GM23248 (cell line): ENCODE data around the gene HUS1. TPM values are rescaled to one million over a fixed set of nuclear protein-coding genes. Genes with fewer than 3 reads are reported as not detected.

Experiments
- DNase-seq: peaks from one replicate; pipeline ENCODE4 v3.0.0-alpha.2; 2015
- H2AFZ ChIP-seq: fragments of 200-600 bp; sonication (generic); 2 replicates; pipeline ENCODE4 v1.6.1; 2016; ENCODE audit warnings: antibody characterized with exemption
- H3F3A ChIP-seq: fragments of 200-600 bp; sonication (generic); 2 replicates; pipeline ENCODE4 v1.6.1; 2016; ENCODE audit warnings: mild to moderate bottlenecking, antibody characterized with exemption, mixed run types; ENCODE audit not compliant: insufficient read depth
- H3K27ac ChIP-seq: fragments of 200-600 bp; sonication (generic); 2 replicates; pipeline ENCODE4 v1.5.1; 2016; ENCODE audit warnings: mild to moderate bottlenecking
- H3K27me3 ChIP-seq: fragments of 200-600 bp; sonication (generic); replicated peaks from 2 replicates; pipeline ENCODE4 v1.6.1; 2016; ENCODE audit warnings: mild to moderate bottlenecking; ENCODE audit not compliant: insufficient read depth
- H3K36me3 ChIP-seq: fragments of 200-600 bp; sonication (generic); 2 replicates; pipeline ENCODE4 v1.6.1; 2016; ENCODE audit warnings: low read depth, mild to moderate bottlenecking
- H3K4me1 ChIP-seq: fragments of 200-600 bp; sonication (generic); 2 replicates; pipeline ENCODE4 v1.6.1; 2016; ENCODE audit warnings: mild to moderate bottlenecking; ENCODE audit not compliant: insufficient read depth
- H3K4me2 ChIP-seq: fragments of 200-600 bp; sonication (generic); one replicate; pipeline ENCODE4 v1.6.1; 2016; ENCODE audit warnings: mild to moderate bottlenecking; ENCODE audit not compliant: unreplicated experiment
- H3K4me3 ChIP-seq: fragments of 200-600 bp; sonication (generic); 2 replicates; pipeline ENCODE4 v1.5.1; 2016; ENCODE audit warnings: mild to moderate bottlenecking
- H3K79me2 ChIP-seq: fragments of 200-600 bp; sonication (generic); 2 replicates; pipeline ENCODE4 v1.6.1; 2016; ENCODE audit warnings: mild to moderate bottlenecking; ENCODE audit not compliant: insufficient read depth
- H3K9ac ChIP-seq: fragments of 200-600 bp; sonication (generic); 2 replicates; pipeline ENCODE4 v1.6.1; 2016; ENCODE audit warnings: mild to moderate bottlenecking
- H3K9me2 ChIP-seq: fragments of 200-600 bp; sonication (generic); 2 replicates; pipeline ENCODE4 v1.6.1; 2016; ENCODE audit warnings: mixed run types, mild to moderate bottlenecking, moderate library complexity; ENCODE audit not compliant: insufficient read depth
- H3K9me3 ChIP-seq: fragments of 200-600 bp; sonication (generic); one replicate; pipeline ENCODE4 v1.6.1; 2017; ENCODE audit warnings: low read depth
- H4K20me1 ChIP-seq: fragments of 200-600 bp; sonication (generic); 2 replicates; pipeline ENCODE4 v1.6.0; 2016; ENCODE audit not compliant: insufficient read depth
- EZH2 ChIP-seq: fragments of 200-600 bp; sonication (generic); IDR thresholded peaks from 2 replicates; pipeline ENCODE4 v1.6.1; 2018; ENCODE audit warnings: antibody characterized with exemption, mild to moderate bottlenecking; ENCODE audit not compliant: insufficient read depth, poor library complexity, severe bottlenecking
- EZH2phosphoT487 ChIP-seq: fragments of 200-600 bp; sonication (generic); IDR thresholded peaks from 2 replicates; pipeline ENCODE4 v1.6.1; 2018; ENCODE audit warnings: antibody characterized with exemption, moderate library complexity, mild to moderate bottlenecking, low read depth; ENCODE audit not compliant: insufficient read depth
- WGBS, 2 experiments: methylation state at CpG; one replicate each; pipeline ENCODE4 v1.1.6; 2015 to 2017; ENCODE audit warnings: low lambda C conversion rate in 2 of 2, low coverage in 1 of 2; ENCODE audit errors: missing lambda C conversion rate in 2 of 2; 5-methylcytosine and 5-hydroxymethylcytosine counted together
- in situ Hi-C: fragments of 300-500 bp; cut with MboI; formaldehyde crosslinking; loops from 2 replicates; pipeline ENCODE4 v1.15.0; 2020
- polyA plus RNA-seq: library from polyadenylated mRNA; unstranded; fragments of >200 nt; fragmentation: Nextera tagmentation; extraction: Ambion mirVana; gene quantifications from 2 replicates; pipeline ENCODE4 v1.2.1, GENCODE V29; 2016
- total RNA-seq: library from RNA; depleted of rRNA; stranded (reverse); fragments of >200 nt; shearing (Covaris generic); gene quantifications from 2 replicates; pipeline ENCODE4 v1.2.3, GENCODE V29; 2014

Gene HUS1
- total and polyA plus RNA-seq, 2 experiments from 2014 or later = 23.5 to 25.0 TPM

DNA sequence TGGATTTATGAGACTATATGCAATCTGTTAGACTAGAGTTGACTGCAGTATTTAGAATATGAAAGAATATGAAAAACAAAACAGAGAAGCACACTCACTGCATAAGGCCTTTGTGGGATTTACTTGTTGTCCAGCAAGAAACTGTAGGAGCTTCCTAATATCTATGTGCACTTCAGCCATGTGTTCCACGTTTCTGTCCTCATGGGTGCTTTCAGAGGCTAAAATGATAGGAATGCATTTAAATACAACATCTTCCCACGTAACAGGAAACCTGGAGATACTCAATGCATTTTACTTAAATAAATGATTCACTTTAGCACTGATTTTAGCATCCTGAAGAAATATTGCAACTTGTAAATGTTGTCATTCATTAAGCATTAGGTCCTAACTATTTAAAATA, 11.7 kb downstream of the HUS1 start:
- TF ChIP-seq EZH2 (no peak), EZH2phosphoT487 (no peak)
- H3K36me3 ChIP-seq = peaks cover 61% of the 10 kb centered on the region
- H3F3A ChIP-seq = 0 out of 2 replicates have a peak, but pooled peaks cover 14% of the 10 kb centered on the region
- no peak overlapping the region for H3K27ac ChIP-seq
- H3K9me2 ChIP-seq = no peaks in the 10 kb centered on the region
- no peak overlapping the region for H3K9ac ChIP-seq
- no peaks in the 10 kb centered on the region for H3K79me2 ChIP-seq
- in situ Hi-C loops = no loop called here
- H3K4me3 ChIP-seq = no peak overlapping the region
- H3K4me1 ChIP-seq = no peaks in the 10 kb centered on the region; the same call in 1 of the 2 replicates
- no peak overlapping the region for H2AFZ ChIP-seq
- WGBS, 2 experiments = 71 to 74% methylated on average over 2 of the region's 2 CpGs
- no peaks in the 10 kb centered on the region for H3K27me3 ChIP-seq
- no peaks in the 10 kb centered on the region for H3K9me3 ChIP-seq
- H4K20me1 ChIP-seq = no peaks in the 10 kb centered on the region
- DNase-seq = no peak
- no peak overlapping the region for H3K4me2 ChIP-seq

DNA sequence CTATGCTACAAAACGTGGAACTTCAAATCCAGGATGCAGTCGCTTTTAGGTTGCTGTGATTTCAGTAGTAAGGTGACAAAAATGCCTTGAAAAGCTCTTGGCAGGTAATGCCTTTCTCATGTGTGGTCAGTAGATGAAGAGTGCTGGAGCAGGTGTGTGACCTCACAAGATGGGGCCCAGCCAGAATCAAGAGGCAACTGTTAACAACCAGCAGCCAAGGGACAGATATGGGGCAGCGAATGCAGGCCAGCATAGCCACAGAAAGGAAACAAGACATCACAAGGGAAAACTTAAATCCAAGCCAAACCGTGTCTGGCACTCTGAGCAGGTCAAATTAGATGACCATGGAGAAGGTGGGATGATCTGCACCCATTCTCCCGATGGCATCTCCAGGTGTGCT, 12.3 kb downstream of the HUS1 start:
- no peak for DNase-seq
- Histone ChIP-seq H3K9me3 (no peaks in the 10 kb centered on the region), H3K79me2 (no peaks in the 10 kb centered on the region), H4K20me1 (no peaks in the 10 kb centered on the region), H3K4me3 (no peak overlapping the region), H3K9me2 (no peaks in the 10 kb centered on the region), H2AFZ (no peak overlapping the region), H3K27ac (no peak overlapping the region), H3K36me3 (peaks cover 62% of the 10 kb centered on the region), H3F3A (0 out of 2 replicates have a peak, but pooled peaks cover 14% of the 10 kb centered on the region), H3K4me2 (no peak overlapping the region), H3K9ac (no peak overlapping the region), H3K4me1 (no peaks in the 10 kb centered on the region; the same call in 1 of the 2 replicates), H3K27me3 (no peaks in the 10 kb centered on the region)
- in situ Hi-C loops = no loop called here
- TF ChIP-seq EZH2 (no peak), EZH2phosphoT487 (no peak)
- 66 to 79% methylated on average over 5 of the region's 5 CpGs for WGBS, 2 experiments

GRCh38 chr7:47965456-47965855, 14.0 kb downstream of the HUS1 start:
- no peak overlapping the region for H3K27ac ChIP-seq
- peaks cover 72% of the 10 kb centered on the region for H3K36me3 ChIP-seq
- no peaks in the 10 kb centered on the region for H3K9me3 ChIP-seq
- H3K27me3 ChIP-seq = no peaks in the 10 kb centered on the region
- no peaks in the 10 kb centered on the region; the same call in 1 of the 2 replicates for H3K4me1 ChIP-seq
- 92 to 94% methylated on average over 5 of the region's 5 CpGs for WGBS, 2 experiments
- H4K20me1 ChIP-seq = no peaks in the 10 kb centered on the region
- no peak overlapping the region for H3K9ac ChIP-seq
- H3K4me2 ChIP-seq = no peak overlapping the region
- no peak for DNase-seq
- H3K79me2 ChIP-seq = no peaks in the 10 kb centered on the region
- no peak overlapping the region for H3K4me3 ChIP-seq
- in situ Hi-C loops = no loop called here
- H2AFZ ChIP-seq = no peak overlapping the region
- TF ChIP-seq EZH2phosphoT487 (no peak), EZH2 (no peak)
- 0 out of 2 replicates have a peak, but pooled peaks cover under 1% of the 10 kb centered on the region for H3F3A ChIP-seq
- H3K9me2 ChIP-seq = no peaks in the 10 kb centered on the region

- Histone ChIP-seq H3K4me1 (no peaks in the 10 kb centered on the region), H4K20me1 (no peaks in the 10 kb centered on the region), H3K4me2 (no peak overlapping the region), H3K9me2 (no peaks in the 10 kb centered on the region), H3K4me3 (no peak overlapping the region), H3K27me3 (no peaks in the 10 kb centered on the region), H3K9ac (no peak overlapping the region), H3F3A (no peaks in the 10 kb centered on the region), H3K9me3 (no peaks in the 10 kb centered on the region), H3K36me3 (peaks cover 57% of the 10 kb centered on the region; the same call in 1 of the 2 replicates), H2AFZ (no peak overlapping the region), H3K79me2 (no peaks in the 10 kb centered on the region), H3K27ac (no peak overlapping the region)
- DNase-seq = no peak
- in situ Hi-C loops = no loop called here
- WGBS, 2 experiments = 95 to 96% methylated on average over 3 of the region's 3 CpGs
- TF ChIP-seq EZH2phosphoT487 (no peak), EZH2 (no peak)
These were observed 17.2 kb downstream of the HUS1 start for GRCh38 chr7:47962262-47962661.

DNA sequence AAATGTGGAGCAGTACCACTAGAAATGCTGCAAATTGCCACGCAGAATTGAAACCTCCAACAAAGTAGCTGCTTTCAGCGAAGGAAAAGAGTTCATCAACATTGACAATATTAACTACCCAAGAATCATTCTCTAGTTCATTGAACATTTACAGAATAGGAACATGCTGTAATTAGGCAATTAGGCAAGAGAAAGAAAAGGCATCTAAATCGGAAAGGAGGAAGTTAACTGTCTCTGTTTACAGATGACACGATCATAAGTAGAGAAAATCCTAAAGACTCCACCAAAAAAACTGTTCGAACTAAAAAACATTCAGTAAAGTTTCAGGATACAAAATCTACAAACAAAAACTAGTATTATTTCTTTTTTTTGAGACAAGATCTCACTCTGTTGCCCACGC, 22.3 kb downstream of the HUS1 start:
- 83 to 84% methylated on average over 6 of the region's 6 CpGs for WGBS, 2 experiments
- H4K20me1 ChIP-seq = no peaks in the 10 kb centered on the region
- in situ Hi-C loops = no loop called here

More for the DNA sequence above, 22.3 kb downstream of the HUS1 start:
- no peaks in the 10 kb centered on the region for H3K27me3 ChIP-seq
- H3F3A ChIP-seq = peaks cover 9% of the 10 kb centered on the region; the same call in 1 of the 2 replicates
- H3K9me2 ChIP-seq = no peaks in the 10 kb centered on the region
- no peak for DNase-seq
- no peaks in the 10 kb centered on the region for H3K9me3 ChIP-seq
- H3K4me3 ChIP-seq = no peak overlapping the region
- peaks cover 13% of the 10 kb centered on the region for H3K4me1 ChIP-seq
- no peak overlapping the region for H3K4me2 ChIP-seq
- H2AFZ ChIP-seq = no peak overlapping the region
- H3K27ac ChIP-seq = no peak overlapping the region
- H3K9ac ChIP-seq = no peak overlapping the region
- H3K79me2 ChIP-seq = no peaks in the 10 kb centered on the region
- TF ChIP-seq EZH2 = no peak
- TF ChIP-seq EZH2phosphoT487 = no peak
- peaks cover 20% of the 10 kb centered on the region; the same call in 1 of the 2 replicates for H3K36me3 ChIP-seq
